Fibroblast of skin of left quadriceps (primary cell): Measurements from ENCODE around the gene MRPL48.

Source experiments
- DNase-seq, 2 experiments: peaks; one replicate each; pipeline ENCODE4 v3.0.0-alpha.2; 2013; ENCODE audit warnings: low read depth in 2 of 2

The MRPL48 gene

DNA sequence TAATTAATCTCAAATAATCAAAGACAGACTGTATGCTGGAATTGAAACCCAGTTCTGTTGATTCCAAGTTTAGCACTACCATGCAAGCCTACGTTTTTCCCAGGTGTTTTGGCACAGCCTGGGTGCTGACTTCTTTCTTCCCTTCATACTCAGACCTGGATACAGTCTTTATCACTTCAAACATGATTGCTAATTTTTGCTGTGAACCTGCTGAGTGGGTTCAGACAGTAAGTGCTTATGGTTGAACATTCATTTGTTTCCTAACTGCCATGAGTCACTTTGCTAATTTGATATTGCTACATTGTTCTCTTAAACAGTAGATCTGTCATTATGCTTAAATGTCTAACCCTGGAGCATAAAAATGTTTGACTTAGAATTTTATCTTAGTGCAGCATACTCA lies 101.3 kb downstream of the MRPL48 start:
- DNase-seq: no peak

DNA sequence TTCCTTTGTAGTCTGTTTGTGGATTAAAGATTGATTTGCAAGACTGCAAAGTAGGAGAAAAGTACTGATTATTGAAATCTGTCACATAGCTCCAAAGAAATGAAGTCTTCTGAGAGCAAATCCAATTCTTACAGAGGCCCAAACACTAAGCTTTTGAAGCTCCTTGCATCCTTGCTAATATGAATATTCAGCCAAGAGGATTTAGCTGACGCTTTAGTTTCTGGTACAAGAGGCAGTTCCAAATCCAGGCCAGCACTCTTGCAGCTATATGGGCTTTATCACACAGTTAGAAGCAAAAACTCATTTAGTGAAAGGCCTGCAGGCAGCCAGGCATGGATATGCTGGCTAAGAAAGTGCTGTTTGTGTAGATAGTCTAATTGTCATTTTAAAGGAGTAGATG lies 101.9 kb downstream of the MRPL48 start:
- DNase-seq: no peak

DNA sequence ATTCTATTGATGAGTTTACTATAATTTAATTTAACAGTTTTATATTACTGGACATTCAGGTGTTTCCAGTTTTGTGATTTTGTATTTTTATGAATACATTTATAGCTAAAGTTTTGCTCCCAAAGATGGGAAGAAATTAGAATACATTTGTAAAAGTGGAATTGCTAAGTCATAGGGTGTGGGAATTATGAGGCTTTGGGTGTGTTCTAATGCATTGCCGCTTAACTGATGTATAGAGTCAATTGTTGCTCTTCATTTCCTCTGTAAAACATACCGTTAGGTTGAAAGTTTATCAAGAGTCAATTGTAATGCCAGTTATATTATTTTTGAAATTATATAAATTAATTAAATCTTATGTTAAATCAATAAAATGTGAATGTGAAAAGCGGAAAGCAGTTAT lies 105.4 kb downstream of the MRPL48 start:
- DNase-seq: no peak

DNA sequence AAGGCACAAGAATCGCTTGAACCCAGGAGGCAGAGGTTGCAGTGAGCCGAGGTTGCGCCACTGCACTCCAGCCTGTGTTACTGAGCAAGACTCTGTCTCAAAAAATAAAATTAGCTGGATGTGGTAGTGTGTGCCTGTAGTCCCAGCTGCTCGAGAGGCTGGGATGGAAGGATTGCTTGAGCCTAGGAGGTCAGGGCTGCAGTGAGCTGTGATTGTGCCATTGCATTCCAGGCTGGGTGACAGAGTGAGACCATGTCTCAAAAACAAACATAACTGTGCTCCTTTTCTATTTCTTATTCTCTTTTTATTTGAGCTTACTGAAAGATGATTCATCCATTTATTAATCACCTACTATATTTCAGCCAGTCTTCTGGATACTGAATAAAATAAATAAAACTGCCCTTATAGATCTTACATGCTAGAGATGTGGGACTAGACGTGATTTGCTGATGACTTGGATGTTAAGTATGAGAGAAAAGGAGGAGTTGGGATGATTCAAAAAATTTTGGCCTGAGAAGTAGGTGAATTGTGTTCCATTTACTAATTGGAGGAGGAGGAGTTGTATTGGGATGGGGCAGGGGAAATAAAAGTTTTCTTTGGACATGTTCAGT lies 107.2 kb downstream of the MRPL48 start:
- DNase-seq: peak in 1 of 2 experiments; percentile 8

DNA sequence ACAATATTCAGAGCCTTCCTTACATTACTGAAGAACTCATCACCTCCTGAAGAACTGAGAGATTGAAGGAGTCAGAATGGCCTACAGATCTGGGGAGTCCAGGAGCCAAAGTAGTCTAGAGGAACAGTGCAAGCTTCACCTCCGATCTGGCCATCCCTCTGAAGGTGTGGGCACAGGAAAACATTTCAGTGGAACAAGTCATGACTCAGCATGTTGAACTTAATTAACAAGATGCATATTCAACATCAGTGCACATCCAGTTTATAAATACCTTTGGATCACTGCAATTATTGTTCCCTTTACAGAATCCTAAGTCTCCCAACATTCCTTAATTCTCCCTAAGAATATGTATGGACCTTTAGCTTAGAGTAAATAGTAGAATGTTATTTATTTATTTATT lies 114.6 kb downstream of the MRPL48 start:
- no peak for DNase-seq

DNA sequence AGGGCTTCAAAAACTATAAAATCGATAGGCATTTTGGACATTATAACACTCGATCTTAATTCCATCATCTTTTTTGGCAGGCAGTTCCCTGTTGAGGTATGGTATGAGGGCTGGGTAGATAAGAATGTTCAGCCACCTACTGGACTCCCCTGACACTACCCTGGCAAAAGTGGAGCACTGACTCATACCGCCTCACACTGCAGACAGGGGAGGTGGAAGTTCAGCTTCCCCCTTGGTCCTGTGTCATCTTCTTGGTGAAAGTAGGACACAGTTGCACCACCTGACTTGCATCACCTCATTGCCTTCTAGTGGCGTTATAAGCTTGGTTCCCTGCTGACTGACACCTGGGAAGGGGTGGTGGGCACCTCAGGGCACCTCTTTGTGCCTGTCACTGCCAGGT lies 119.5 kb downstream of the MRPL48 start:
- no peak for DNase-seq

DNA sequence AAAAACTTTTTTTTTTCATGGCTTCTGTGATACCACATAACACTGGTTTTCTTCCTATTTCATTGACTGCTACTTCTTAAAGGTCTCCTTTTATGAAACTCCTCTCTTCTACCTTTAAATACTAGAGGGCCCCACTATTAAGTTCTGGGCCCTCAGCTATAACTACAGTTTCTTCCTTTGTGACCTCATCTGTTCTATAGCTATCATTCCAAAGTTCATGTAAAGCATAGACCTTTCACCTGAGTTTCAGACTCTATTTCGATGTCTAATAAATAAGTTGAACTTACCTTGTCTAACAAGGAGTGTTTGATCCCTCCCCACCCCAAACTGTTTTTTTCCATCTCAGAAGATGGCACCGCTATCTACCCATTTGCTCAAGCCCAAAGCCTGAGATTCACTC lies 124.4 kb downstream of the MRPL48 start:
- no peak for DNase-seq

DNA sequence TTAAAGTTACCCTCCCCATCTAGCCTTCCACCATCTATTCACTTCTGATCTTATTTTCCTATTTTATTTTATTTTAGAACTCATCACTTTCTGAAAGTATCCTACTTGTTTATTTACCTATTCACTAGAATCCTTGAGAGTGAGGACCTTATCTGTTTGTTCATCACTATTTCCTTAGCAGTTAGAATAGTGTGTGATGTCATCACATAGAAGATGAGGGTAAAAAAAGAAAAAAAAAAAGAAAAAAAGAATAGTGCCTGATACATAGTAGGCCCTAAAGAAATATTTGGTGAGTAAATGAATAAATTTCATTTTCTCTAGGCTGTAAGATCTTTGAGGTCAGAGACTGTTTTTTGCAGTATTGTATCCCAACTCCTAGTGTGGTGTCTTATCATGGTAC lies 125.8 kb downstream of the MRPL48 start:
- DNase-seq: no peak

DNA sequence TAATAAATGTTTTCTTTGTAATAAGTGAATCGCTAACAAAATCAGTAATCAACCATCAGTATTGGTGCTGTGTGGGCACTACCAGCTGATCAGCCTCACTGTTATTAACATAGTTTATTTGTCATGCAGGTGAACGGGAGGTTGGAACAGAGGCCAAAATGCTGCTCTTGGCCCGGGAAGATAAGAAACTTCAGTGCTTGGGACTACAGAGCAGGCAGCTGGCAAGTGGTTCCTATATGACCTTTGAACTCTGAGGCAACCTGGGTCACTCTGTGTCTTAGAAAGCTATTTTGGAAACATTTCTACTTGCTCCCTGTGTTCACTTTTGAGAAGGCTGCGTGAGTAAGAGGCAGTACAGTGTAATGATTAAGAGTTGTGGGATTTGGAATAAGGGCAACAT lies 126.6 kb downstream of the MRPL48 start:
- no peak for DNase-seq
